Measurements from ENCODE around the gene MAP3K3.

- no peak for TF ChIP-seq CTCF (IDR thresholded peaks at IDR 0.05 in 4 of 5, conservative IDR thresholded peaks at IDR 0.05 in 1 of 5)
- TF ChIP-seq POLR2A (IDR thresholded peaks at IDR 0.05), result no peak
These were observed 92.5 kb downstream of the MAP3K3 start for GRCh38 chr17:63714550-63715277.

Data from gastrocnemius medialis (tissue), 4 donors.